ENCODE results near the gene CDC73. TPM values are rescaled to one million over a fixed set of nuclear protein-coding genes. Genes with fewer than 3 reads are reported as not detected.

Gene CDC73
- total RNA-seq, 1 donor from 2014 or later = 20.1 TPM

- peak overlapping the region; percentile 90 for H3K4me3 ChIP-seq (ENCODE audit: low read depth, low read length)
- DNase-seq (ENCODE audit: low read depth) = no peak
- no peaks in the 10 kb centered on the region for H3K27me3 ChIP-seq (ENCODE audit: control insufficient read depth, insufficient read depth, low read length)
- TF ChIP-seq, protein P1, sequence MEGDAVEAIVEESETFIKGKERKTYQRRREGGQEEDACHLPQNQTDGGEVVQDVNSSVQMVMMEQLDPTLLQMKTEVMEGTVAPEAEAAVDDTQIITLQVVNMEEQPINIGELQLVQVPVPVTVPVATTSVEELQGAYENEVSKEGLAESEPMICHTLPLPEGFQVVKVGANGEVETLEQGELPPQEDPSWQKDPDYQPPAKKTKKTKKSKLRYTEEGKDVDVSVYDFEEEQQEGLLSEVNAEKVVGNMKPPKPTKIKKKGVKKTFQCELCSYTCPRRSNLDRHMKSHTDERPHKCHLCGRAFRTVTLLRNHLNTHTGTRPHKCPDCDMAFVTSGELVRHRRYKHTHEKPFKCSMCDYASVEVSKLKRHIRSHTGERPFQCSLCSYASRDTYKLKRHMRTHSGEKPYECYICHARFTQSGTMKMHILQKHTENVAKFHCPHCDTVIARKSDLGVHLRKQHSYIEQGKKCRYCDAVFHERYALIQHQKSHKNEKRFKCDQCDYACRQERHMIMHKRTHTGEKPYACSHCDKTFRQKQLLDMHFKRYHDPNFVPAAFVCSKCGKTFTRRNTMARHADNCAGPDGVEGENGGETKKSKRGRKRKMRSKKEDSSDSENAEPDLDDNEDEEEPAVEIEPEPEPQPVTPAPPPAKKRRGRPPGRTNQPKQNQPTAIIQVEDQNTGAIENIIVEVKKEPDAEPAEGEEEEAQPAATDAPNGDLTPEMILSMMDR (IDR thresholded peaks at IDR 0.05; ENCODE audit: insufficient read depth, low read length, poor library complexity, severe bottlenecking) = no peak
- H3K36me3 ChIP-seq (ENCODE audit: control insufficient read depth, insufficient read depth, low read length) = no peaks in the 10 kb centered on the region
Observed at GRCh38 chr1:193104502-193104906, 17.3 kb upstream of the CDC73 start.

DNA sequence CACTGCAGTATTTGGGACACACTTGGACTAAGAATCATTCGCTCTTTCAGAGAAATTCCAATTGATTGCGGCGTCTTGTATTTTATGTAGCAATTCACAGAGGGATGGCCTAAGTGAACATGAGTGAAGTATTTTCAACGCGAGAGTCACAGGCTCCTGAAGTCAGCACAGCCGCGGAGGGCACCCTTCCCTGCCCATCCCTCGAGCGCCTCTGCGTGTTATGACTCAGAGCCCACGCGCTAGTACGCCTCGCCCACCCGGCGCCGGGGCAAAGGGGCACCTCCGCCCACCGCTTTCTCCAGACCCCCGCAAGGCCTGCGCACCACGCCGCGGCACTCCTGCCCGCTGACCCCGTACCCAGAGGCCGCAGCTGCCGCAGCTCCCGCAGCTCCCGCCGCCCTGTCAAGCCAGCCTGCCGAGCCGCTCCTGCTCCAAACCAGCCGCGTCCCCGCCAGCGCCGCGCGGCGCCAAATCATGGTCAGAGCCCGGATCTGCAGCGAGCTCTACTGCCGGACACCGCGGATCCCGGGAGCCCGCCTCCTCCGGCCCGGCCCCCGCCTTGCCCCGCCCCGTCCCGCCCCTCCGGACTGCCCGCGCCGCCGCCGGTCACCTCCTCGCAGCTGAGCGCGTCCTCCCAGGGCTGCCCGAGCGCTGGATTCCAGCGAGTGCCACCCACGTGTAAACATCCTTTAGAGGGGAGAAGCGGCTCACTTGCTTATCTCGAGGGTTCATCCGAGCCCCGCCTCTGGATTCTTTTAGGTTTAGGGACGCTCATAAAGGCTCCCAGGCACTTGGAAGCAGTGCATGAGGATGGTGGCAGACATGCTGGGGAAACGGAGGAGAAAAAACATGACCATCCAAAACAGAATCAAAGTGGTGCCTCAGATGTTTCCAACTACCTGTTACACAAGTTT lies 16.7 kb upstream of the CDC73 start, which contains the start of gene GLRX2:
Gene GLRX2, minus strand, starts transcription at position 508 of the 914 bp plus-strand sequence. Its CDS starts 32 bp downstream, at position 476.
- TF ChIP-seq, protein P1 (IDR thresholded peaks at IDR 0.05; ENCODE audit: insufficient read depth, low read length, poor library complexity, severe bottlenecking) = no peak
- Histone ChIP-seq H3K27me3 (ENCODE audit: control insufficient read depth, insufficient read depth, low read length) (no peaks in the 10 kb centered on the region), H3K4me3 (ENCODE audit: low read depth, low read length) (peak within 1 kb of the TSS; percentile 90), H3K36me3 (ENCODE audit: control insufficient read depth, insufficient read depth, low read length) (no peaks in the 10 kb centered on the region)
- DNase-seq (ENCODE audit: low read depth) = peak; percentile 43

GRCh38 chr1:193105821-193106177 lies 16.0 kb upstream of the CDC73 start:
- no peaks in the 10 kb centered on the region for H3K36me3 ChIP-seq (ENCODE audit: control insufficient read depth, insufficient read depth, low read length)
- DNase-seq (ENCODE audit: low read depth) = no peak
- TF ChIP-seq, protein P1 (IDR thresholded peaks at IDR 0.05; ENCODE audit: insufficient read depth, low read length, poor library complexity, severe bottlenecking) = no peak
- H3K4me3 ChIP-seq (ENCODE audit: low read depth, low read length) = peak overlapping the region; percentile 90
- no peaks in the 10 kb centered on the region for H3K27me3 ChIP-seq (ENCODE audit: control insufficient read depth, insufficient read depth, low read length)

DNA sequence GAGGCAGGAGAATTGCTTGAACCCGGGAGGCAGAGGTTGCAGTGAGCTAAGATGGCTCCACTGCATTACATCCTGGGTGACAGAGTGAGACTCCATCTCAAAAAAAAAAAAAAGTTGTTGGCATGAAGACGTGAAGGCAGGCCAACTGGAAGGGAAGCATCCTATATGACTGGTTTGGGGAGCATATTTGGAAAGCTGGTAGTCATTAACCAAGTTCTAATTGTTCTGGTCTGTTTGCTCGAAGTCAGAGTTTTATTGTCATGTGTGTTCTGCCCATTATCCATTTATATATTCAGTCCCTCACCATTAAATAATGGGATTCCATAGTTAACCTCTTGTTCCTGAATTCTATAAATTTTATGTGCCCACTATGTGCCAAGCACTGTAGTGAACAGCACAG lies 13.4 kb upstream of the CDC73 start:
- Histone ChIP-seq H3K4me3 (ENCODE audit: low read depth, low read length) (no peak overlapping the region), H3K27me3 (ENCODE audit: control insufficient read depth, insufficient read depth, low read length) (no peaks in the 10 kb centered on the region), H3K36me3 (ENCODE audit: control insufficient read depth, insufficient read depth, low read length) (no peaks in the 10 kb centered on the region)
- no peak for DNase-seq (ENCODE audit: low read depth)
- TF ChIP-seq, protein P1 (IDR thresholded peaks at IDR 0.05; ENCODE audit: insufficient read depth, low read length, poor library complexity, severe bottlenecking) = no peak

GRCh38 chr1:193109619-193110018 lies 12.2 kb upstream of the CDC73 start:
- Histone ChIP-seq H3K27me3 (ENCODE audit: control insufficient read depth, insufficient read depth, low read length) (no peaks in the 10 kb centered on the region), H3K4me3 (ENCODE audit: low read depth, low read length) (no peak overlapping the region), H3K36me3 (ENCODE audit: control insufficient read depth, insufficient read depth, low read length) (no peaks in the 10 kb centered on the region)
- TF ChIP-seq, protein P1 (IDR thresholded peaks at IDR 0.05; ENCODE audit: insufficient read depth, low read length, poor library complexity, severe bottlenecking) = no peak
- no peak for DNase-seq (ENCODE audit: low read depth)

Data from kidney epithelial cell (primary cell).